Epithelial cell of esophagus (primary cell): ENCODE results near the gene MARF1.
"Not testable (repeated sequence)": the region's sequence is repeated elsewhere in the genome, so short reads cannot be mapped to it uniquely, and the experiment has no call there.

Experiments
- DNase-seq: peaks from one replicate; pipeline ENCODE4 v3.0.0; 2010; ENCODE audit warnings: low read depth
- H3K4me3 ChIP-seq: 2 replicates; pipeline ENCODE4 v1.5.1; 2011; ENCODE audit warnings: mild to moderate bottlenecking, low read length, control low read depth
- TF ChIP-seq, protein P1 (sequence below): IDR thresholded peaks from 2 replicates; pipeline ENCODE4 v1.5.1; 2011; ENCODE audit warnings: low read depth, mild to moderate bottlenecking, low read length, control low read depth, inconsistent platforms; ENCODE audit not compliant: insufficient read depth; ENCODE audit errors: missing control alignments

The MARF1 gene

DNA sequence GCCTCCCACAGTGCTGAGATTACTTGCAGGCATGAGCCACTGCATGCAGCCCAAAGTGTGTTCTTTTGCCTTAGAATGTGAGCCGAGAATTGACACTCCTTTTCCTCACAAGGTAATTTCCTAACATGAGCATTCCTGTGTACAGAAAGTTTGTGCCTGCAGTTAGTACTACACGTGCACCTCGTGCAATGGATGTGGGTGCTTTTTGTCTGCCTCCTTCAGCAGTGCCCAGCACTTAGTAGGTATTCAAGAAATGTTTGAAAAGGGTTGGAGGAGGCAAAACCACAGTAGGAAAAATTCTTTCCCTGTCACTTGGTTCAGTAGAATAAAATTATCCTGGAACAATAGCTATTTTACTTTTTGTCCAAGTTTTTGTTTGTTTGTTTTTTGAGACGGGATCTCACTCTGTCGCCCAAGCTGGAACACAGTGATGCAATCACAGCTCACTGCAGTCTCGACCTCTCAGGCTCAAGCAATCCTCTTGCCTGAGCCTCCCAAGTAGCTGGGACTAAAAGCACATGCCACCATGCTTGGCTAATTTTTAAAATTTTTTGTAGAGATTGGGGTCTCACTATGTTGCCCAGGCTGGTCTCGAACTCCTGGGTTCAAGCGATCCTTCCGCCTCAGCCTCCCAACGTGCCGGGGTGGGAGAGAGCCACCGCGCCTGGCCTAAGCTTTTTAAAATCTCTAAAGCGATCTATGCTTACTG is 9.5 kb upstream of the MARF1 start:
- no peak for DNase-seq
- TF ChIP-seq, protein P1, sequence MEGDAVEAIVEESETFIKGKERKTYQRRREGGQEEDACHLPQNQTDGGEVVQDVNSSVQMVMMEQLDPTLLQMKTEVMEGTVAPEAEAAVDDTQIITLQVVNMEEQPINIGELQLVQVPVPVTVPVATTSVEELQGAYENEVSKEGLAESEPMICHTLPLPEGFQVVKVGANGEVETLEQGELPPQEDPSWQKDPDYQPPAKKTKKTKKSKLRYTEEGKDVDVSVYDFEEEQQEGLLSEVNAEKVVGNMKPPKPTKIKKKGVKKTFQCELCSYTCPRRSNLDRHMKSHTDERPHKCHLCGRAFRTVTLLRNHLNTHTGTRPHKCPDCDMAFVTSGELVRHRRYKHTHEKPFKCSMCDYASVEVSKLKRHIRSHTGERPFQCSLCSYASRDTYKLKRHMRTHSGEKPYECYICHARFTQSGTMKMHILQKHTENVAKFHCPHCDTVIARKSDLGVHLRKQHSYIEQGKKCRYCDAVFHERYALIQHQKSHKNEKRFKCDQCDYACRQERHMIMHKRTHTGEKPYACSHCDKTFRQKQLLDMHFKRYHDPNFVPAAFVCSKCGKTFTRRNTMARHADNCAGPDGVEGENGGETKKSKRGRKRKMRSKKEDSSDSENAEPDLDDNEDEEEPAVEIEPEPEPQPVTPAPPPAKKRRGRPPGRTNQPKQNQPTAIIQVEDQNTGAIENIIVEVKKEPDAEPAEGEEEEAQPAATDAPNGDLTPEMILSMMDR, result no peak
- H3K4me3 ChIP-seq, result peak overlapping the region; percentile 8

DNA sequence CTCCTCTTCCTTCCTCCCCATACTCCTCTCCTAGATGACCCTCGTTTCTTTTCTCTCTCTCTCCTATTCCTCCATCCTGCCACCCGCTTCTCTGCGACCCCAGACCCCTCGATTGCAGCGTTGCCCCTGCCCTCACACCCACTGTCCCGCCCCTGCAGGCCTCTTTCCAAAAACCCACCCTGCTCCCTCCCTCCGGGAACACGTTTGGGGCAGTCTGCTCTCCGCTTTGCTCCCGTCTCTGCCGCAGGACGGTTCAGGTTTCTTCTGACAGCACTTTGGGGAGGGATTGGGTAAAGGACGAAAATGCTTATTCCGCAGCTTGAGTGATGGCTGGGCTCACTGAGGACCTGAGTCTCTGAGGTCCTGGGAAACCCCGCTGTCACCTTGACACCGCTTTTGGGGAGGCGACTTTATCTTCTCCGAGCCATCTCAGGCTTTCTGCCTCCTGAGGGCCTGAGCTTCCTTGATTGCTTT is 7.8 kb upstream of the MARF1 start:
- TF ChIP-seq, protein P1, result no peak
- peak overlapping the region; percentile 95 for H3K4me3 ChIP-seq
- no peak for DNase-seq

DNA sequence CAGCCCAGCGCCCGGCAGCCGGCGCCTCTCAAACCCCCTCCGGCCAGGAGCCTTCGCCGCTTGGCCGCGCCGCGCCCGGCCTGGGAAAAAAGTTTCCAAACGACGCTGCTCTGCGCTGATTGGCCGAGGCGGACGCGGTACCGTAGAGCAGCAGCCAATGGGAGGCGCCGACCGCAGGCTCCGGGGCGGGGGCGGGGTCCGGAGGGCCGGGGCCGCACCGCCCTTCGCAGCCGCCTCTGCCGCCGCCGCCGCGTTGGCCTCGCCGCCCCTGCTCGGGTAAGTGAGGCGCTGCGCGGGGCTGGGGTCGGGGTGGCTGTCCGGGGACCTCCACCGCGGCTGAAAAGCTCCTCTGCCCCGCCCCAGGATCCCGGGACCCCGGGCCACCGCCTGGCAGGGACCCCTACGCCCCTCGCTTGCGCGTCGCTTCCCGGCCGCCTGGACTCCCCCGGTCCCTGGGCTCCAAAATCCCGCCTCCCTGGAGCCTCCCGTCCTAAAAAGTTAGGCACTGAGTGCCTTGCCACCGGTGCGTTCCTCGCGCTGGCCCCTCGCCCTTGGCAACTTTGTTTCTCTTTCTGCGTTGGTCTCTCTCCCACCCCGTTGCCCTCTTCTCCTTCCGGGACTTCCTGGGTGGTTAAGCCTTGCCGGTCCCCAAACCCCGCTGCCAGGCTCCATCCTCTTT is 7.2 kb upstream of the MARF1 start, which contains the start of gene NDE1:
Gene NDE1 (plus strand): TSS at position 227 of the 679 bp plus-strand sequence. CDS start 14,534 bp downstream, outside the sequence.
- peak; percentile 93 for DNase-seq
- TF ChIP-seq, protein P1, result no peak
- H3K4me3 ChIP-seq, result peak within 1 kb of the TSS; percentile 95

DNA sequence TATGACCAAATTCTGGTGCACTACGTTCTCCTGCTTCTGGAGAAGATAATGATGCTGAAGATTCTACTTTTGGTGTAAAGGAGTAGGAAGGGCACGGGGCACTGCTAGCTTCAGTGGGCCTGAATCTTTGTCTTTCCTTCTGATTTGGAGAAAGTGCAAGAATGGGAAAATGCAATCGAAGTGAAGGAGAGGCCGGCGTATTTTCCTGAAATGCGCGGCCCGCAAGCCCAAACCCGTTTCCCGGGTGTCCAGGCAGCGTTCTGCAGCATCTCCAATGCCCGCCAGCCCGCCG is 6.7 kb upstream of the MARF1 start:
- TF ChIP-seq, protein P1, result no peak
- peak overlapping the region; percentile 33 for H3K4me3 ChIP-seq
- no peak for DNase-seq

DNA sequence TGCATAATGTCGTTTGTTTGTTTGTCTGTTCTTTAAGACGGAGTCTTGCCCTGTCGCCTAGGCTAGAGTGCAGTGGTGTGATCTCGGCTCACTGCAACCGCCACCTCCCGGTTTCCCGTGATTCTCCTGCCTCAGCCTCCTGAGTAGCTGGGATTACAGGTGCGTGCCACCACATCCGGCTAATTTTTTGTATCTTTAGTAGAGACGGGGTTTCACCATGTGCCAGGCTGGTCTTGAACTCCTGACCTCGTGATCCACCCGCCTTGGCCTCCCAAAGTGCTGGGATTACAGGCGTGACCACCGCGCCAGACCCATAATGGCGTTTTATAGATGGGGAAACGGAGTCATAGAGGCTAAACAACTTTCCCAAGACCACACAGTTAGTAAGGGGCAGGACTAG is 6.4 kb upstream of the MARF1 start:
- not testable (repeated sequence) for H3K4me3 ChIP-seq, DNase-seq

DNA sequence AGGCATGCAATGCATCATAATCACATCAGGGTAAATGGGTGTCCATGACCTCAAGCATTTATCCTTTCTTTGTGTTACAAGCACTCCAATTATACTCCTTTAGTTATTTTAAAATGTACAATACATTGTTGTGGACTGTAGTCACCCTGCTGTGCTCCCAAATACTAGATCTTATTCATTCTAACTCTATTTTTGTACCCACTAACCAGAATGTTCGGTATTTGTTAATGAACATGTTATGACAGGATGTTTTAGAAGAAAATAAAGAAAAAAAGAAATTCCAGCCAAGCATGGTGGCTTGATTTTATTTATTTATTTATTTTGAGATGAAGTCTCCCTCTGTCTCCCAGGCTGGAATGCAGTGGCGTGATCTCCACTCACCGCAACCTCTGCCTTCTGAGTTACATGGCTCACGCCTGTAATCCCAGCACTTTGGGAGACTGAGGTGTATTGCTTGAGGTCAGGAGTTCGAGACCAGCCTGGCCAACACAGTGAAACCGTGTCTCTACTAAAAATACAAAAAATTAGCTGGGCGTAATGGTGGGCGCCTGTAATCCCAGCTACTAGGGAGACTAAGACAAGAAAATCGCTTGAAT is 5.3 kb upstream of the MARF1 start:
- H3K4me3 ChIP-seq, result no peak overlapping the region
- TF ChIP-seq, protein P1, result no peak
- peak; percentile 70 for DNase-seq

DNA sequence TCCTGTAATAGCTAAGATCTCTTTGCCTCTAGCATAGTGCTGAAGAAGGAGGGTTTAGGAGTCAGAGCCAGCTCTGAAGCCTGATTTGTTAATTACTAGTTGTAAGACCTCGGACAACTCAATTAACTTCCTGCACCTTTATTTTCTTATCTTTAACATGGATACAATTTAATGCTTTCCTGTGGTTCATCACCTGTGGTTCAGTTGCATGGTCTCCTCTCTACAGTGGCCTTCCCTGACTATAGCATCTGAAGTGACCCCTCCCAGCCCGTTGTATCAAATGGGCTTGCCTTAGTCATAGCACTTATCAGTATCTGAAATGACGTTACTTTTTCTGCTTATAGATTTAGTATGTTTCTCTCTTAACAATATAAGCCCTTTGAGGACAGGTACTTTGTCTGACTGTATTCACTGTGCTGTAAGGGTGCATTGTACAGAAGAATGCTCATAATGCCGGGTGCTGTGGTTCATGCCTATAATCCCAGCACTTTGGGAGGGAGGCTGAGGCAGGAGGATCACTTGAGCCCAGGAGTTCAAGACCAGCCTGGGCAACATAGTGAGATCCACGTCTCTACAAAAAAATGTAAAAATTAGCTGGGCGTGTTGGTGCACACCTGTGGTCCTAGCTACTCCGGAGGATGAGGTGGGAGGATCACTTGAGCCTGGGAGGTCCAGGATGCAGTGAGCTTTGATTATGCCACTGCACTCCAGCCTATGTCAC is 4.5 kb upstream of the MARF1 start:
- TF ChIP-seq, protein P1, result no peak
- DNase-seq, result no peak
- no peak overlapping the region for H3K4me3 ChIP-seq

DNA sequence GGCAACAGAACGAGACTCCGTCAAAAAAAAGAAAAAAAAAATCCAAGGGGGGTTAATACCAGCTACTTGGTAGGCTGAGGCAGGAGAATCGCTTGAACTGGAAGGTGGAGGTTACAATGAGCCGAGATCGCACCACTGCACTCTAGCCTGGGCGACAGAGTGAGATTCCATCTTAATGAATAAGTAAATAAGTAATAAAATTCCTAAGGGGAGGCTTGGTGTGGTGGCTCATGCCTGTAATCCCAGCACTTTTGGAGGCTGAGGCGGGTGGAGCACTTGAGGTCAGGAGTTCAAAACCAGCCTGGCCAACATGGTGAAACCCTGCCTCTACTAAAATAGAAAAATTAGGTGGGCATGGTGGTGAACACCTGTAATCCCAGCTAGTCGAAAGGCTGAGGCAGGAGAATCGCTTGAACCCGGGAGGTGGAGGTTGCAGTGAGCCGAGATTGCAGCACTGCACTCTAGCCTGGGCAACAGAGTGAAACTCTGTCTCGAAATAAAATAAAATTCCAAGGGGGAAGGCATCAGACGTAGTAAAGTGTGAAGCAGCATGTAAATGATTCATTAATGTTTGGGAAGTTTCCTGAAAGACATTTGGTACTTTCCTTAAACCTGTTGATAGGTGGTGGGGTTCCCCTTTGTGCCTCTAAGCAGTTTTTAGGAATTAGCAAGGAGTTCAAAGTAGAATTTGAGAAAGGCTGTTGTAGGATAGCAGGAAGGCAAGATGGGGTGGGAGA is 3.8 kb upstream of the MARF1 start:
- DNase-seq, H3K4me3 ChIP-seq: not testable (repeated sequence)
